Fibroblast of villous mesenchyme (primary cell): ENCODE data around the gene OR9Q1. TPM values are rescaled to one million over a fixed set of nuclear protein-coding genes. Genes with fewer than 3 reads are reported as not detected.

Source experiments
- DNase-seq: peaks from one replicate; pipeline ENCODE4 v3.0.0-alpha.2; 2010; ENCODE audit warnings: low read depth
- H3K4me3 ChIP-seq: 2 replicates; pipeline ENCODE4 v1.5.1; 2011; ENCODE audit warnings: low read depth, mild to moderate bottlenecking, low read length
- CTCF ChIP-seq: IDR thresholded peaks from 2 replicates; pipeline ENCODE4 v1.5.1; 2012; ENCODE audit warnings: low read depth, mild to moderate bottlenecking, low read length; ENCODE audit not compliant: insufficient read depth
- small RNA-seq: library from RNA; depleted of rRNA; stranded (forward); fragments of <200 nt; gene quantifications from one replicate; pipeline ENCODE3, GENCODE V24; 2012
- total RNA-seq: library from RNA; depleted of rRNA; stranded (reverse); fragments of >200 nt; gene quantifications from 2 replicates; pipeline ENCODE4 v1.2.3, GENCODE V29; 2012

Gene OR9Q1
- total RNA-seq, 1 donor = not detected

- no peak for DNase-seq
- H3K4me3 ChIP-seq = no peak overlapping the region
- no peak for TF ChIP-seq CTCF
Measured at GRCh38 chr11:58227956-58228615, 204.4 kb downstream of the OR9Q1 start.

Small RNAs within 50 kb of the gene (small RNA-seq; reads per million reads assigned to genes)
- not detected for gene RNU6-899P

Other genes starting within 250 kb of the OR9Q1 start
- gene OR6Q1, start 7.1 kb downstream of the OR9Q1 start, total RNA-seq = not detected in 2 replicates
- gene OR9I1, start 101.6 kb downstream of the OR9Q1 start, total RNA-seq = not detected in 2 replicates
- gene OR9Q2, start 165.2 kb downstream of the OR9Q1 start, total RNA-seq = not detected in 2 replicates
- gene OR1S2, start 180.3 kb downstream of the OR9Q1 start, total RNA-seq = not detected in 2 replicates
- gene OR1S1, start 188.8 kb downstream of the OR9Q1 start, total RNA-seq = not detected in 2 replicates
- gene OR10Q1, start 205.0 kb downstream of the OR9Q1 start, total RNA-seq = not detected in 2 replicates
- under 0.01 TPM in 1 of 2 replicates, not detected in the other for gene OR10W1, start 244.4 kb downstream of the OR9Q1 start, total RNA-seq